ENCODE data around the gene KIF17. TPM values are rescaled to one million over a fixed set of nuclear protein-coding genes. Genes with fewer than 3 reads are reported as not detected.

KIF17 gene
- total RNA-seq, 1 donor from 2014 or later: 3.3 TPM

DNA sequence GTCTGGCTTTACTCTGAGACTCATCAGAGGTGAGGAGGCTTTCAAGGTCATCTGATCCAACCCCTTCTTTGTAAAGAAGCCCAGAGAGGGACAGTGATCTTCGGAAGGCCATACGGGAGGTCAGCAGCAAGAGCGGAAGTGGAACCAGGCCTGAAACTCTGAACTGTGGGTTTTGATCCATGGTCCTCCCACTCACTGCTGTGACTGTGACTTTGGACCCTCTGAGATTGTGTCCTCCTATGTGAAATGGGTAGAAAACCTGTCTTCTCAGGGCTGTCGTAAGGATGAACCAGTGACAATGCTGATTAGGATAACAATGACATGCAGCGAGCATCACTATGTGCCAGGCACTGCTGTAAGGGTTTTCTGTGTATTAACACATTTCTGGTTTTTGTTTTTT is 46.9 kb downstream of the KIF17 start:
- TF ChIP-seq, protein P1, sequence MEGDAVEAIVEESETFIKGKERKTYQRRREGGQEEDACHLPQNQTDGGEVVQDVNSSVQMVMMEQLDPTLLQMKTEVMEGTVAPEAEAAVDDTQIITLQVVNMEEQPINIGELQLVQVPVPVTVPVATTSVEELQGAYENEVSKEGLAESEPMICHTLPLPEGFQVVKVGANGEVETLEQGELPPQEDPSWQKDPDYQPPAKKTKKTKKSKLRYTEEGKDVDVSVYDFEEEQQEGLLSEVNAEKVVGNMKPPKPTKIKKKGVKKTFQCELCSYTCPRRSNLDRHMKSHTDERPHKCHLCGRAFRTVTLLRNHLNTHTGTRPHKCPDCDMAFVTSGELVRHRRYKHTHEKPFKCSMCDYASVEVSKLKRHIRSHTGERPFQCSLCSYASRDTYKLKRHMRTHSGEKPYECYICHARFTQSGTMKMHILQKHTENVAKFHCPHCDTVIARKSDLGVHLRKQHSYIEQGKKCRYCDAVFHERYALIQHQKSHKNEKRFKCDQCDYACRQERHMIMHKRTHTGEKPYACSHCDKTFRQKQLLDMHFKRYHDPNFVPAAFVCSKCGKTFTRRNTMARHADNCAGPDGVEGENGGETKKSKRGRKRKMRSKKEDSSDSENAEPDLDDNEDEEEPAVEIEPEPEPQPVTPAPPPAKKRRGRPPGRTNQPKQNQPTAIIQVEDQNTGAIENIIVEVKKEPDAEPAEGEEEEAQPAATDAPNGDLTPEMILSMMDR (conservative IDR thresholded peaks at IDR 0.05; ENCODE audit: low read depth, low read length): no peak
- no peak for DNase-seq (ENCODE audit: low read depth)
- H3K4me3 ChIP-seq (ENCODE audit: low read depth, low read length): no peak overlapping the region

DNA sequence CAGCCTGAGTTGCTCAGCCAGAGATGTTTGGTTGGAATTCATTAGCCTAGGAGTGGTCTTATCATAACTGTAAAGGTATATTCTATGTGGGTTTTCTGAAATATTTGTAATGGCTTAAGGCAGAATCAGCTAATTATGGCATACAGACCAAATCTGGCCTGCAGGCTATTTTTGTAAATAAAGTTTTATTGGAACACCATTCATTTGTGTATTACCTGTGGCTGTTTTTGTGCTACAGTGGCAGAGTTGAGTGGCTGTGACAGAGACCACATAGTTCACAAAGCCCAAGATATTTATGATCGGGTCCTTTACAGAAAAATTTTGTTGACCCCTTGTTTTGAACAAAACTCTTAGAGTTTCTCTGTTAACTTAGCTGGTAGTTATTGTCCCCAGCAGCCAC is 49.2 kb downstream of the KIF17 start:
- no peak for DNase-seq (ENCODE audit: low read depth)
- TF ChIP-seq, protein P1 (conservative IDR thresholded peaks at IDR 0.05; ENCODE audit: low read depth, low read length): no peak
- H3K4me3 ChIP-seq (ENCODE audit: low read depth, low read length): no peak overlapping the region

DNA sequence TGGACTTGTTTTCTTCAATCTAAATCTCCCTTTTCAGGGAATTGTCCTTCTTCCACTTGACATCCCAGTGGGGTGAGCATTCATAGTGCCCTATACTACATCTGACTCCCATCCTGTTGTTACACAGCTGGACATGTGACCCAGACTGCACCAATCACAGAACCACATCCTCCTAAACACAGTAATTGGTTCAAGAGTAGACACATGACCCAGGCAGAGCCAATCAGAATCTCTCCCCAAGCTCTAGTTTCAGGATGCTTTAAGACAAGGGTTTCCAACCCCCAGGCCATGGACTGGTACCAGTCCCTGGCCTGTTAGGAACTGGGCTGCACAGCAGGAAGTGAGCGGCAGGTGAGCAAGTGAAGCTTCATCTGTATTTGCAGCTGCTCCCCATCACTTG is 51.0 kb downstream of the KIF17 start:
- TF ChIP-seq, protein P1 (conservative IDR thresholded peaks at IDR 0.05; ENCODE audit: low read depth, low read length): no peak
- H3K4me3 ChIP-seq (ENCODE audit: low read depth, low read length): no peak overlapping the region
- DNase-seq (ENCODE audit: low read depth): no peak

DNA sequence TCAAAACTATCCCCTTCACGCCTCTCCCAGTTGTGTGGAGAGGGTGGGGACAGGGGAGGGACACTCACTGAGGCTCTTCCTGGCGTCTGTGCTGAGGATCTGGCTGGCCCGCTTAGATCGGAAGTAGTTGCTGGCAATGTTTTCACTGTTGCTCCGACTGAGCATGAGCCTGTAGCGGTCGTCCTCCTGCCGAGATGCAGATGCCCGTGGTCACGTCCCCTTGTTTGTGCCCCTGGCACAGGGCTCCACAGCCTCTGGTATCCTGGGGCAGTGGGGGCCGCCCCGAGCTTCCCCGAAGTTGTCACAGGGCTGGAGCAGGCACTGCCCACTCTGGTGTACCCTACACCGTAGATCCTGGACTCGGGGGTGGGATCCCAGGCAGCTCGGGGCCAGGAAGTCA is 51.7 kb downstream of the KIF17 start:
- no peak for DNase-seq (ENCODE audit: low read depth)
- H3K4me3 ChIP-seq (ENCODE audit: low read depth, low read length): no peak overlapping the region
- TF ChIP-seq, protein P1 (conservative IDR thresholded peaks at IDR 0.05; ENCODE audit: low read depth, low read length): no peak

DNA sequence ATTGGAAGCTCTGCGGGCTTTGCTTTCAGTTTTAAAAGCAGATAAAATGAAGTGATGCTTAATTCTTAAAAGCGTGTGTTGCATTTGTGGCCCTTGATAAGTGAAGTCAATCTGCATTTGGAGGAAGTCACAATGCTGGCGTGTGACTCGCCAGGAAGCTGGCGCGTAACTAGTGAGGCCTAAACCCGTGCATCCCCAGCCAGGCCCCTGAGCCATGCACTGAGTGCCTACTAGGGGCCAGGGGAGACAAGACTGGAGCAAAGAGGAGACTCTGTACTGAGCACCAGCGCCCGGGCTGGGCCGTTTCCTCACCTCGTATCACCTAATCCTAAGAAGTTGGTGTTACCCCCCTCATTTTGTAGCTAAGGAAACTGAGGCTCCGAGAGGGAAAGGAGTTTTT is 52.1 kb downstream of the KIF17 start:
- H3K4me3 ChIP-seq (ENCODE audit: low read depth, low read length): no peak overlapping the region
- no peak for DNase-seq (ENCODE audit: low read depth)
- TF ChIP-seq, protein P1 (conservative IDR thresholded peaks at IDR 0.05; ENCODE audit: low read depth, low read length): no peak

DNA sequence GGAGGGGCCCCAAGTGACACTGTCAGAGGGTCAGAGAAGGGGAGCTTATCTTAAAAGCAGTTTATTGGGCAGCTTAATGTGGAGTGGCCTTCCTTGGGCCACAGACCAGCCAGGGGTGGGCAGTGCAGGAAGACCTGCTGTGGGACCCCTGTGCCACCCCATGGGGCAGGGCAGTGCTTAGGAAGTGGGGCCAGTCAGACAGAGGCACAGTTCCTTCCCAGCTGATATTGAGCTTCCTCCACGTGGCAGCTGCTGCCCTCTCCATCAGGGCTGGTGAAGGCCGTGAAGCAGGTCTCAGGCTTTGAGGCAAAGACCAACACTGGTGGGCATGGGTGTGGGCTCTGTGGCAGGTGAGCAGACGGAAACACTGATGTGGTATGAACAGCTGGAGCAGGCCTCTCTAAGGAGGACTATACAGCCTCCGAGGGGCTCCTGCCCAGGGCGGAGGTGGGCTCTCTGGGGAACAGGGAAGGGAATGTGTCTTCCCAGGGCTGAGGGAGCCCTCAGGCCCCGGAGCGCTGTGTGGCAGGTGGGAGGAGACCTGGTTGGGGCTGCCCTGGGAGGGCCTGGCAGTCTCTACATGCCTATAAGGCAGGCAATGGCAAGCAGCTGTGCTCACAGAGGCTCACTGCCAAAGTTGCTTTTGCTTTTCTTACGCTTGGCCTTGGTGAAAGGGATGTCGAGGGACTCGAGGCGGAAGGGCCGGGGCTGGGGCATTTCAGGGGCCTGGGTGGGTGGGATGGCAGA is 53.7 kb downstream of the KIF17 start:
- H3K4me3 ChIP-seq (ENCODE audit: low read depth, low read length): no peak overlapping the region
- TF ChIP-seq, protein P1 (conservative IDR thresholded peaks at IDR 0.05; ENCODE audit: low read depth, low read length): no peak

DNA sequence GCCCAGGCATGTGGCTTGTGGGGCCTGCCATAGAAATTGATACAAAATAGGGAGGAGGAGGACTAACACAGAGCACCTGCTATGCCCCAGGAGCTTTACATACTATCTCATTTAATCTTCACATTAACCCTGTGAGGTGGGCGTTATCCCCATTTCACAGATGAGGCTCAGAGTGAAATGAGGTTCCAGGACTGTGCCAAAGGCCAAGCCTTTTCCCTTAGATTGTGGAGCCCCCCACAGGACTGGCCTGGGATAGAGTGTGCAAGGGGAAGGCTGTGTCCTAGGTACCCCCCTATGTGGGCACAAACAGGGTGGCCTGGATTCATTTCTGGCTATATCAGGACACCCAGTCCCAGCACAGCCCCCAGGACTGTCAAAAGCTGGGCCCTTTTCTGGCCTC is 54.4 kb downstream of the KIF17 start:
- TF ChIP-seq, protein P1 (conservative IDR thresholded peaks at IDR 0.05; ENCODE audit: low read depth, low read length): no peak
- H3K4me3 ChIP-seq (ENCODE audit: low read depth, low read length): no peak overlapping the region
- DNase-seq (ENCODE audit: low read depth): no peak

More for the DNA sequence above, 53.7 kb downstream of the KIF17 start:
- no peak for DNase-seq (ENCODE audit: low read depth)
